Chondrocyte (in vitro differentiated cells): Measurements from ENCODE around the gene CCDC92B. TPM values are rescaled to one million over a fixed set of nuclear protein-coding genes. Genes with fewer than 3 reads are reported as not detected.
"Not testable (repeated sequence)": the region's sequence is repeated elsewhere in the genome, so short reads cannot be mapped to it uniquely, and the experiment has no call there.

ENCODE experiments used
- DNase-seq: peaks from one replicate; pipeline ENCODE4 v3.0.0; 2021; ENCODE audit warnings: mixed read lengths, low spot score
- H3K27ac Mint-ChIP-seq: one replicate; pipeline ENCODE4 v1.8.0; 2021; ENCODE audit warnings: mild to moderate bottlenecking, moderate library complexity, mixed read lengths; ENCODE audit not compliant: unreplicated experiment
- H3K27me3 Mint-ChIP-seq: 2 replicates; pipeline ENCODE4 v1.8.0; 2021; ENCODE audit warnings: low read depth, mixed read lengths
- H3K36me3 Mint-ChIP-seq: 2 replicates; pipeline ENCODE4 v1.8.0; 2021; ENCODE audit warnings: low read depth, mixed read lengths
- H3K4me1 Mint-ChIP-seq: 2 replicates; pipeline ENCODE4 v1.8.0; 2021; ENCODE audit warnings: low read depth, mild to moderate bottlenecking, mixed read lengths
- H3K4me3 Mint-ChIP-seq: one replicate; pipeline ENCODE4 v1.8.0; 2021; ENCODE audit warnings: mild to moderate bottlenecking, moderate library complexity, mixed read lengths; ENCODE audit not compliant: unreplicated experiment
- H3K9me3 Mint-ChIP-seq: 2 replicates; pipeline ENCODE4 v1.8.0; 2021; ENCODE audit warnings: low read depth, mixed read lengths
- total RNA-seq: library from RNA; stranded (reverse); gene quantifications from 3 replicates; pipeline ENCODE4 v1.2.1, GENCODE V29; 2021
- TF ChIP-seq, protein P1 (sequence below): fragments of 200-600 bp; sonication (generic); IDR thresholded peaks from 2 replicates; pipeline ENCODE4 v1.5.0; 2021; ENCODE audit warnings: antibody characterized with exemption, mild to moderate bottlenecking, moderate library complexity

The CCDC92B gene
- total RNA-seq, 1 donor from 2014 or later, result 0.07 TPM

DNA sequence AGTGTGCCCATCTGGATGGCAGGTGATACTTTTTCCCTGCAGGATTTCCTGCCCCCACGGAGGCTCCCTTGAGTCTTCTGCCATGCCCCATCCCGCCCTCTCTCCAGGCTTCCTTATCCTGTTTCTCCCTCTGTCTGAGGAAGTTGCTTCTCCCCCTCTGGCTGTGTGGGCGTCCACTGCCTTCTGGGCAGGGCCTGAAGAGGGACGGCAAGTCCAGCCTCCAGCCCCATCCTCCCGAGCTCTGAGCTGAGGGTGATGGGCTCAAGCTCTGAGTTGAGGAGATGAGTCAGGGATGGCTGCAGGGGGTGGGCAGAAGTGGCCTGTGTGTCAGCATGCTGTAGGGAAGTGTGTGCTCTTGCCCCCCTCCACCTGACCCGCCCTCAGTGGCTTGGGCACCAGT, 32.6 kb upstream of the CCDC92B start:
- no peak for DNase-seq
- peaks cover under 1% of the 10 kb centered on the region for H3K4me1 Mint-ChIP-seq
- H3K9me3 Mint-ChIP-seq, result peaks cover 2% of the 10 kb centered on the region
- TF ChIP-seq, protein P1, sequence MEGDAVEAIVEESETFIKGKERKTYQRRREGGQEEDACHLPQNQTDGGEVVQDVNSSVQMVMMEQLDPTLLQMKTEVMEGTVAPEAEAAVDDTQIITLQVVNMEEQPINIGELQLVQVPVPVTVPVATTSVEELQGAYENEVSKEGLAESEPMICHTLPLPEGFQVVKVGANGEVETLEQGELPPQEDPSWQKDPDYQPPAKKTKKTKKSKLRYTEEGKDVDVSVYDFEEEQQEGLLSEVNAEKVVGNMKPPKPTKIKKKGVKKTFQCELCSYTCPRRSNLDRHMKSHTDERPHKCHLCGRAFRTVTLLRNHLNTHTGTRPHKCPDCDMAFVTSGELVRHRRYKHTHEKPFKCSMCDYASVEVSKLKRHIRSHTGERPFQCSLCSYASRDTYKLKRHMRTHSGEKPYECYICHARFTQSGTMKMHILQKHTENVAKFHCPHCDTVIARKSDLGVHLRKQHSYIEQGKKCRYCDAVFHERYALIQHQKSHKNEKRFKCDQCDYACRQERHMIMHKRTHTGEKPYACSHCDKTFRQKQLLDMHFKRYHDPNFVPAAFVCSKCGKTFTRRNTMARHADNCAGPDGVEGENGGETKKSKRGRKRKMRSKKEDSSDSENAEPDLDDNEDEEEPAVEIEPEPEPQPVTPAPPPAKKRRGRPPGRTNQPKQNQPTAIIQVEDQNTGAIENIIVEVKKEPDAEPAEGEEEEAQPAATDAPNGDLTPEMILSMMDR, result no peak
- no peaks in the 10 kb centered on the region for H3K36me3 Mint-ChIP-seq
- no peak overlapping the region for H3K27ac Mint-ChIP-seq
- H3K27me3 Mint-ChIP-seq, result peaks cover 23% of the 10 kb centered on the region
- H3K4me3 Mint-ChIP-seq, result no peak overlapping the region

DNA sequence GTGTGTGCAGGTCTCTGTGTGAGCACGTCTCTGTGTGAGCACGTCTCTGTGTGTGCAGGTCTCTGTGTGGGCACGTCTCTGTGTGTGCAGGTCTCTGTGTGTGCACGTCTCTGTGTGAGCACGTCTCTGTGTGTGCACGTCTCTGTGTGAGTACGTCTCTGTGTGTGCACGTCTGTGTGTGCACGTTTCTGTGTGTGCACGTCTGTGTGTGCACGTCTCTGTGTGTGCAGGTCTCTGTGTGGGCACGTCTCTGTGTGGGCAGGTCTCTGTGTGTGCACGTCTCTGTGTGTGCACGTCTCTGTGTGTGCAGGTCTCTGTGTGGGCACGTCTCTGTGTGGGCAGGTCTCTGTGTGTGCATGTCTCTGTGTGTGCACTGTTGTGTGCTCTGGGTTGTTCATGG, 32.1 kb upstream of the CCDC92B start:
- H3K4me1 Mint-ChIP-seq, H3K9me3 Mint-ChIP-seq, H3K27ac Mint-ChIP-seq: not testable (repeated sequence)

GRCh38 chr17:2780931-2781454, 31.5 kb upstream of the CCDC92B start:
- Mint-ChIP-seq H3K4me3 (no peak overlapping the region), H3K9me3 (peaks cover 2% of the 10 kb centered on the region), H3K4me1 (peaks cover 4% of the 10 kb centered on the region), H3K27ac (no peak overlapping the region), H3K27me3 (peaks cover 27% of the 10 kb centered on the region), H3K36me3 (no peaks in the 10 kb centered on the region)
- TF ChIP-seq, protein P1, result no peak
- DNase-seq, result no peak

More for the DNA sequence above, 32.1 kb upstream of the CCDC92B start:
- not testable (repeated sequence) for DNase-seq, H3K4me3 Mint-ChIP-seq, H3K36me3 Mint-ChIP-seq
- H3K27me3 Mint-ChIP-seq, result peaks cover 26% of the 10 kb centered on the region

GRCh38 chr17:2780256-2780655, 30.8 kb upstream of the CCDC92B start:
- H3K27me3 Mint-ChIP-seq, result peaks cover 35% of the 10 kb centered on the region
- TF ChIP-seq, protein P1, result no peak
- H3K4me3 Mint-ChIP-seq, result no peak overlapping the region
- no peaks in the 10 kb centered on the region for H3K36me3 Mint-ChIP-seq
- peaks cover 4% of the 10 kb centered on the region for H3K4me1 Mint-ChIP-seq
- peaks cover 2% of the 10 kb centered on the region for H3K9me3 Mint-ChIP-seq
- no peak overlapping the region for H3K27ac Mint-ChIP-seq
- DNase-seq, result no peak

- H3K4me1 Mint-ChIP-seq, result peaks cover 4% of the 10 kb centered on the region
- no peak overlapping the region for H3K27ac Mint-ChIP-seq
- H3K36me3 Mint-ChIP-seq, result no peaks in the 10 kb centered on the region
- peaks cover 42% of the 10 kb centered on the region for H3K27me3 Mint-ChIP-seq
- no peak overlapping the region for H3K4me3 Mint-ChIP-seq
- H3K9me3 Mint-ChIP-seq, result peaks cover 2% of the 10 kb centered on the region
- TF ChIP-seq, protein P1, result no peak
- no peak for DNase-seq
Measured at GRCh38 chr17:2779545-2779944, 30.1 kb upstream of the CCDC92B start.

GRCh38 chr17:2778489-2778888, 29.0 kb upstream of the CCDC92B start:
- TF ChIP-seq, protein P1, result no peak
- Mint-ChIP-seq H3K9me3 (no peaks in the 10 kb centered on the region), H3K4me1 (peaks cover 4% of the 10 kb centered on the region), H3K36me3 (no peaks in the 10 kb centered on the region), H3K27me3 (peaks cover 47% of the 10 kb centered on the region), H3K4me3 (no peak overlapping the region), H3K27ac (no peak overlapping the region)
- DNase-seq, result no peak
